HG03175 (cell line): ENCODE data around the gene ATG7.
"Not testable (repeated sequence)": the region's sequence is repeated elsewhere in the genome, so short reads cannot be mapped to it uniquely, and the experiment has no call there.

Experiments used
- ATAC-seq: cut with Tn5 transposase; IDR thresholded peaks from one replicate; pipeline ENCODE4 v1.9.1; 2021; ENCODE audit warnings: mild to moderate bottlenecking, moderate library complexity; ENCODE audit not compliant: unreplicated experiment

Gene ATG7

GRCh38 chr3:11459186-11459824 lies 187.1 kb downstream of the ATG7 start:
- no peak for ATAC-seq

DNA sequence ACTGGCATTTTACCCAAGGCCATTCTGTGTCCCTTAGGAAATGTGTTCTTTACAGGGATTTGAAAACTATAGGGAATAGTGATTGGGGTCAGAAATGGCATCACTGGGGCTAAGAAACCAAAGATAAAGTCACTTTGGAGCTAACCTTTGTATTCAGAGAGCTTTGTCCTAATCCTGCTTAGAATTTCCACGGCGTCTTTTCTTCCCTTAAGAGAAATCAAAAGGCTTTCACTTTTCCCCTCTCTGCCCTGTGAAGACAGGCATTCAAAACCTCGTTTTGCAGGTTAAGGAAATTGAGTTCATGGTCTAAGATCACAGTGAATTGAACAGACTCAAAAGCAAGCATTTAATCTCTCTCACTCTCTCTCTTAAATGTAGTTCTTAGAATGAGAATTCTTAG lies 189.0 kb downstream of the ATG7 start:
- no peak for ATAC-seq

DNA sequence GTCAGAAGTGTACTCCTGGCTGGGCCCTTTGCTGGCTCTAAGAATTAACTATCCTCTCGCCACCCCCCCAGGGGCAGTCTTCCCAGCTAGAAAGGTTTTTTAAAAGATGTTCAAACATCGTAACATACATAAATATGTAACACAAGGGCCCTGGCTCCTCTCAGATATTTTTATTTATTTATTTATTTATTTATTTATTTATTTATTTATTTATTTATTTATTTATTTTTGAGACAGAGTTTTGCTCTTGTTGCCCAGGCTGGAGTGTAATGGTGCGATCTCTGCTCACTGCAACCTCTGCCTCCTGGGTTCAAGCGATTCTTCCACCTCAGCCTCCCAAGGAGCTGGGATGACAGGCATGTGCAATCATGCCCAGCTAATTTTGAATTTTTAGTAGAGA lies 190.5 kb downstream of the ATG7 start:
- ATAC-seq = not testable (repeated sequence)

GRCh38 chr3:11463591-11463990 lies 191.4 kb downstream of the ATG7 start:
- no peak for ATAC-seq

GRCh38 chr3:11464356-11464755 lies 192.2 kb downstream of the ATG7 start:
- no peak for ATAC-seq

DNA sequence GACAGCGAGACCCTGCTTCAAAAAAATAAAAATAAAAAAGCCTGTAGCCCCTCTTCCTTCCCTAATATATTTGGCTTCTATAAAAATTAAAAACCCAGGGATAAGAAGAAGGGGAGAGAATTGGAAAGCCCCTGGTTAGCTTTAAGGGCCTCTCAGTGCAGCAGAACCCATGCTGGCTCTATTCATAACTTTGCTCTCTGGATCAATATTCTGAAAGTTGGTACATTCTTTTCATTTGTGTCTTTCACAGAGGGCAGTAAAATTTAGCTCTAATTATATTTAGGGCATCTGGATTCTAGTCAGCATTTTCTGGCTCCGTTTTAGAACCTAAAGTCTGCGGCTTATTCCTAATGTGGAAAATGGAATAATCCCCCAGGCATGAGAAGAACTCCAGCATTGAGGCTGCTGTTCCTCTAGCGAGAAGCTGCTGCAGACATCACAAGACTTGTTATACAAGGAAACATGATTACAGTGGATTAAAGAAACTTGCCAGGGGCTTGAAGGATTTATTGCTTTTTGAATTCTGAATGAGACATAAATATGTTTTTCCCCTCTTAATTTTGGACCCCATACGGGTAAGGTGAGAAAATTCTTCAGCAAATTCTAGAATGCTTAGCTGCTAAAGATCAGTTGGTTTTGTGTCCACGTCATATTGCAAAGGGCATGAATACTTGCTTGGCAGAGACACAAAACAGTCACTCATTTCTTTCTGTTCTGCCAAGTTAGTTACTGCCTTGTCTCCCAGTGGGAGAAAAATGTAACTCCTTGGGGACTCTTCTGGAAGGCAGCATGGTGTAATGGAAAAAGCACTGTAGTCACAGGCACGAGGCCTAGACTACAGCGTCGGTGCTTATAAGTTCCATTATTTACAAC lies 193.8 kb downstream of the ATG7 start:
- ATAC-seq = no peak

DNA sequence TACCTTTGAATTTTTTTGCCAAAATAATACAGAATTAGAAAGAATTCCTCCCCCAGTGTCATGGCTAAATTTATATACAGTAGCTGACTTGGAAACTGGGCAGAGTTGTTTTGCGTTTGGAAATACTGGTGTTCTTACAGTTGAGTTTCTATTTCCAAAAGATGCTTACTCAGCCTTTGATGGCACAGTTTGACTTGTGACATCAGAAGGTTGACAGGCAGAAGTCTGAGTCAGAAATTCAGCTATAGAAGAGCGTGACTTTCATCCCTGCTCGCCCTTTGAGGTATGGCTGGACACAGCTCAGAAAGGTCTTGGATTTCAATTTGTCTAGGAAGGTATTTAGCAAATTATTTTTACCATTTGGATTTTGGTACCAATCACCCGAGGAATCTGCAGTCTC lies 195.7 kb downstream of the ATG7 start:
- no peak for ATAC-seq

GRCh38 chr3:11470031-11470853 lies 198.0 kb downstream of the ATG7 start:
- ATAC-seq = no peak

GRCh38 chr3:11475324-11475723 lies 203.1 kb downstream of the ATG7 start:
- ATAC-seq = no peak

GRCh38 chr3:11476735-11477144 lies 204.5 kb downstream of the ATG7 start:
- no peak for ATAC-seq

DNA sequence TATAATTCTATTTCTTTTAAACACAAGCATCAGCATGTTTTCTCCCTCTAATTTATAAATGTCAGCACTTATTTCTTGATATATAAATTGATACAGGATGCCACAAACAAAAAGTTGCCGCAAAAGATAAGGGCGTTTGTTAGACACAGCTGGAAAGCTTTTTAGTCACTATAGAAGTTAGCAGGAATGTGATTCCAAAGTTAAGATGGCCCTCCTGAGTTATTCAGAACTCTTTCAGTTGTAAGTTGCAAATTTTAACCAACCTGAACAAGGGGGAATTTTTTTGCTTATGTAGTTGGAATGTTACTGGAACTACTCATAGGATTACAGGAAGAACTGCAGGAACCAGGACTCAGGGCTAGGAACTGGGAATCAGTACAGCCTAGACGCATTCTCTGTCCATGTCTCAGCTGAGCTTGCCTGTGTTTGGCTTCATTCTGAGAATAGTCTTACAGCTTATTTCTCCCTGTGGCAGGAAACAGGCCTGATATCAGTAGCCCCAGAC lies 205.3 kb downstream of the ATG7 start:
- no peak for ATAC-seq

- no peak for ATAC-seq
These were observed 206.0 kb downstream of the ATG7 start for GRCh38 chr3:11478167-11478566.

DNA sequence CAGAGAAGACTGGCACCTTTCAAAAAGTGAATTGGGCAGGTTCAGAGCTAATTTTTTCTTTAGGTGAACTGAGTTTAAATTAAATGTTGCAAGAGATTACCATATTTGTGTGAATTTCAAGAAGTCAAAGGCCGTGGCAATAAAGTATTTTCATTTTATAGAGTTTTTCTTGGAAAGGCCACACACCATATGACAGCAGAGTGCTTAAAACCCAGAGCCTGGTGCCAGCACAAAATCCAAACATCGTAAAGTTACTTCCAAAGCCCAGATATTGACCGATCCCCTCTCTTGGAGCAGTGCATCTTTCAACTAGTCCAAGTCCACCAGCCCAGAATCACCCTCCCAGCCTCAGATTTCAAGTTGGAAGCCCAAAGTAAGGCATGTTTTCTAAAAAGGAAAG lies 207.0 kb downstream of the ATG7 start:
- ATAC-seq = no peak

GRCh38 chr3:11480663-11481298 lies 208.6 kb downstream of the ATG7 start:
- no peak for ATAC-seq

DNA sequence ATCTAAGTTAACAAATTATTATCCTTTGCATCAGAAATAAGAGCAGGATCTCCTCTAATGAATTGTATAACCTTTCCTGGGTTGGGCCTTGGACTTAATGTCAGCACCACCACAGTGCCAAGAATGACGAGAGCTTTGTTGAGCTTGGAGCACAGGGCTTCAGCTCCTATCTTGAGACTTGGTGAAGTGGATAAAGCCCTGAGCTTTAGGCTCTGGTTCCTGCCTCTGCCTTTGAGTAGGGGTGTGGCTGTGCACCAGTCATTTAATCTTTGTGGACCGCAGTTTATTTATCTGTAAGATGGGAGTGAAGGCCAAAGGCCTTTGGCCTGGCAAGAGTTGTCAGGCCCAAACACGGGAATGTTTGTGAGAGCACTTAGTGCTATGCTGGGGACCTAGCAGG lies 209.4 kb downstream of the ATG7 start:
- ATAC-seq = no peak

GRCh38 chr3:11482021-11482420 lies 209.8 kb downstream of the ATG7 start:
- ATAC-seq = no peak

DNA sequence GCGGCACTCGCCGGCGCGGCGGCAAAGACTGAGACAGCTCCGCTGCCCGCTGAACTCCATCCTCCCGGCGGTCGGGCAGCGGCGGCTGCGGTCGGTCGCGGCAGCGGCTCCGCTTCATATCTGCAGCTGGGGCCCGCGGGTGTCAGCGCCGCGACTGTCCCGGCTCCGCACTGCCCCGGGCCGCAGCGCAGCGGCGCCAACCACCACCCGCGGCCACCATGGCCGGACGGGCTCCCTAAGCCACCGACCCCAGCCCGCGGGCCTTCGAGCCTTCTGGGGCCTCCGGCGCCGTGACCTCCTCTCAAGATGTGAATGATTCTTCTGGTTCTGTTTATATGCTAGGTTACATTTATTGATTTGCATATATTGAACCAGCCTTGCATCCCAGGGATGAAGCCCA lies 216.2 kb downstream of the ATG7 start:
- not testable (repeated sequence) for ATAC-seq

DNA sequence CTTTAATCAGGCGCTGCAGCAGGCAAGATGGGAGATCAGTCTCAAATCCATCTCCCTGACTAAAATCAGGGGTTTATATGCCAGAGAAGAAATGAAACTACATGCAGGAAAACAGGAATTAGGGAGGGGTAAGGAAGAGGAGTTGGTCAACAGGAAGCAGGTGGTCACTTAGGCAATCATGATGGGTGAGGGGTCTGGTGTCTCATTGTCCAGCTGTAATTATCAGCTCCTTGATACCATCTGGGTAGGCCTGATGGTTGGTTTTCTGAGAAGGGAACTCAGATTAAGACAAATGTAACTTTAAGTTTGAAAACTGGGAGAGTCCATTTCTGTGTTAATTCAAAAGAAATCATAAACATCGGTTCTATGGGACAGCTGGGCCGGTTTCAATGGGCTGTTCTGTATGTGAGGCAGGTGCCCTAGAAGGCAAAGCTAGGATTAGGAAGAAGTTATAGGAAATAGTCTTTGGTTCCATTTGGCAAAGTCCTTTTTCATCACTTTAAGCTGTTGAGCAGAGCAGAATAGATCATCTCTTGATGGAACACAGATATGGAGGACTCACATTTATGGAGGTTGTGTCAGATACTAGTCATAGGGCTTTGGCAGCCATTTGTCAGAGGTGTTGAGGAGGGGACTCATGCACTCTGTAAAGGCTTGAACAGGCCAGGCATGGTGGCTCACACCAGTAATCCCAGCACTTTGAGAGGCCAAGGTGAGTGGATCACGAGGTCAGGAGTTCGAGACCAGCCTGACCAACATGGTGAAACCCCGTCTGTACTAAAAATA lies 222.1 kb downstream of the ATG7 start:
- no peak for ATAC-seq

DNA sequence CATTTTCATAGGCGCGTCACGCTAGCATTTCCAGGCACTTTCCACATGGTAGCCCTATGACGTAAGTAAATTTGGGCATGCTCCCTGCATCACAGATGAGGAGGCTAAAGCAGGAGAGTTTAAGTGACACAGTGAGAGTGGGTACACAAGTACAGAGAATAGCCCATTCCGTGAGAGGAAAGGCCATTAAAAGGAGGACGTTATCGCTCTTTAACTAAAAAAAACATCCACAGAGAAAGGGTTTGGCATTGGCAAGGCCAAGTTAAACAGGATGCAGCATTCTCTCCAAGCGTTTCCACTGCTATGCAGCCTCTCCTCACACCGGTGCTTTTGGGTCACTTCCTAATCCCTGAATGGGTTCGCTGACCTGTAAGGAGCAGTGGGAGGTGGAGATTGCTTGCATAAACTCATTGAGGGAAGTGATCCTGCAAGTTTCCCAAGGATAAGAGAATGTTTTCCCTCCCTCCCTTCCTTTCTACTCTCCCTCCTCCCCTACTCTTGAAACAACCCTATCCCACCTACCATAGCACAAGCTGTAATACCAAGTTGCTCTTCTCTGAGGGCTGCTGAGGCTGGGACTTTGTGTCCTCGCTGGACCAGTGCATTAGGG lies 223.9 kb downstream of the ATG7 start:
- ATAC-seq = no peak

DNA sequence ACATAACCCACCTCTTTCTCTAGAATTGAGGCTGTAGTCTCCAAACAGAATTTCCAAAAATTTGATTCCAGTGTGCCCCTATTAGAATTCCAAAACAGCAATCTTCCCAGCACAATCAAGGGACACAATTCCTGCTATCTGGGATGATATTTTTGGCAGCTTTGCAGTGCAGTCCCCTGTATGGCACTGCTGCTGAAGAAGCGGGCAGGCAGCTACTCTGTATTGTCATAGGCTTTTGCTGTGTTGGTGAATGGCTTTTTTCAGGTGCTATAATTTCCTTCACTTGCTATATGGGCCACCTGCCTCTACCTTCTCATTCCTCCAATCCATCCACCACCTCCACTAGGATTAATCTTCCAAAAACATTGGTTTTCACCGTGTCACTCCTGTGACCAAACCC lies 226.0 kb downstream of the ATG7 start:
- no peak for ATAC-seq
